ENCODE results near the gene PDSS2. TPM values are rescaled to one million over a fixed set of nuclear protein-coding genes. Genes with fewer than 3 reads are reported as not detected.

The PDSS2 gene
- total and polyA plus RNA-seq, 12 donors, result 6.4 to 39.8 (median 27.6) TPM

GRCh38 chr6:107106165-107106564 lies 353.2 kb downstream of the PDSS2 start:
- TF ChIP-seq POLR2A (IDR thresholded peaks at IDR 0.05) (no peak), CTCF (IDR thresholded peaks at IDR 0.05) (no peak)
- intact Hi-C loops (cut with DNase I), result no loop called here
- no peak for DNase-seq

GRCh38 chr6:107105511-107106116 lies 353.8 kb downstream of the PDSS2 start:
- Histone ChIP-seq H3K36me3 (replicated peaks in 1 of 2) (no peaks in the 10 kb centered on the region), H3K4me1 (replicated peaks in 1 of 2) (no peaks in the 10 kb centered on the region), H3K27ac (no peak overlapping the region), H3K27me3 (no peaks in the 10 kb centered on the region), H3K9me3 (replicated peaks in 1 of 3) (no peaks in the 10 kb centered on the region), H3K4me3 (no peak overlapping the region)
- no peak for TF ChIP-seq POLR2A (IDR thresholded peaks at IDR 0.05)
- TF ChIP-seq CTCF (IDR thresholded peaks at IDR 0.05), result no peak
- 81 to 89% (median 85%) methylated on average over 3 to 7 of the region's 7 CpGs for WGBS, 4 donors
- DNase-seq, result no peak
- intact Hi-C loops (cut with DNase I), result no loop called here

More at GRCh38 chr6:107106165-107106564, 353.2 kb downstream of the PDSS2 start:
- 86 to 90% (median 90%) methylated on average over 1 to 3 of the region's 3 CpGs for WGBS, 4 donors
- H3K27me3 ChIP-seq, result no peaks in the 10 kb centered on the region
- H3K4me3 ChIP-seq, result no peak overlapping the region
- H3K27ac ChIP-seq, result no peak overlapping the region
- H3K4me1 ChIP-seq (replicated peaks in 1 of 2), result no peaks in the 10 kb centered on the region
- H3K36me3 ChIP-seq (replicated peaks in 1 of 2), result no peaks in the 10 kb centered on the region
- no peaks in the 10 kb centered on the region for H3K9me3 ChIP-seq (replicated peaks in 1 of 3)

- no peak overlapping the region for H3K4me3 ChIP-seq
- no peak overlapping the region for H3K27ac ChIP-seq
- no peak for TF ChIP-seq POLR2A (IDR thresholded peaks at IDR 0.05)
- TF ChIP-seq CTCF (IDR thresholded peaks at IDR 0.05), result no peak
- intact Hi-C loops (cut with DNase I), result no loop called here
- WGBS, 4 donors, result 87 to 97% (median 94%) methylated on average over 6 of the region's 6 CpGs; no CpG with 5 or more reads in 1 of the 4 donors
- no peaks in the 10 kb centered on the region for H3K27me3 ChIP-seq
- DNase-seq, result no peak
- no peaks in the 10 kb centered on the region for H3K9me3 ChIP-seq (replicated peaks in 1 of 3)
- H3K36me3 ChIP-seq (replicated peaks in 1 of 2), result no peaks in the 10 kb centered on the region
- no peaks in the 10 kb centered on the region for H3K4me1 ChIP-seq (replicated peaks in 1 of 2)
These were observed 356.3 kb downstream of the PDSS2 start for GRCh38 chr6:107103082-107103481.

Small RNA genes lying within 50 kb of the gene (small RNA-seq; reads per million reads assigned to genes)
- 0 reads per million in 2 donors for gene AL591516.1
- gene RNU6-1299P, result 0 reads per million in 2 donors

Other genes with a start within 250 kb of the PDSS2 start
- 10 to 100 TPM in 7 of 9 donors, 1 to 10 TPM in 2; 7.4 to 25.6 (median 14.7) TPM for gene SOBP, start 30.6 kb upstream of the PDSS2 start, total RNA-seq
- gene SOBP, start 30.6 kb upstream of the PDSS2 start, polyA plus RNA-seq, result 10 to 100 TPM in 1 of 3 donors, 1 to 10 TPM in 2; 5.6 to 13.9 (median 9.7) TPM